Trophoblast cell (in vitro differentiated cells and primary cell): ENCODE results near the gene SMAD4.

Source experiments
- DNase-seq, 2 donors: peaks; one replicate each; pipeline ENCODE4 v3.0.0-alpha.2; 2016
- H2AFZ ChIP-seq: 2 replicates; pipeline ENCODE4 v1.6.1; 2013; ENCODE audit warnings: low read length, moderate library complexity, mild to moderate bottlenecking; ENCODE audit not compliant: insufficient read depth, poor library complexity
- H2AK5ac ChIP-seq: 2 replicates; pipeline ENCODE4 v1.6.1; 2013; ENCODE audit warnings: mild to moderate bottlenecking, low read length
- H2BK120ac ChIP-seq: 2 replicates; pipeline ENCODE4 v1.6.1; 2013; ENCODE audit warnings: low read length, mild to moderate bottlenecking, moderate library complexity; ENCODE audit not compliant: insufficient read depth, poor library complexity
- H2BK12ac ChIP-seq: 2 replicates; pipeline ENCODE4 v1.6.1; 2013; ENCODE audit warnings: mild to moderate bottlenecking, low read length, moderate library complexity
- H2BK5ac ChIP-seq: 2 replicates; pipeline ENCODE4 v1.6.1; 2013; ENCODE audit warnings: low read length, low read depth, moderate library complexity, mild to moderate bottlenecking; ENCODE audit not compliant: poor library complexity
- H3K14ac ChIP-seq: 2 replicates; pipeline ENCODE4 v1.6.1; 2013; ENCODE audit warnings: mild to moderate bottlenecking, low read length
- H3K18ac ChIP-seq: 2 replicates; pipeline ENCODE4 v1.6.1; 2013; ENCODE audit warnings: mild to moderate bottlenecking, low read length
- H3K23ac ChIP-seq: 2 replicates; pipeline ENCODE4 v1.6.1; 2013; ENCODE audit warnings: low read length
- H3K27ac ChIP-seq: 2 replicates; pipeline ENCODE4 v1.5.1; 2013; ENCODE audit warnings: low read depth, mild to moderate bottlenecking, inconsistent platforms, low read length, moderate library complexity
- H3K27me3 ChIP-seq: 2 replicates; pipeline ENCODE4 v1.6.1; 2013; ENCODE audit warnings: inconsistent platforms, mild to moderate bottlenecking, low read length, moderate library complexity; ENCODE audit not compliant: insufficient read depth
- H3K36me3 ChIP-seq, 2 experiments: 1 replicate in 1 of 2; 2 replicates in 1 of 2; pipeline ENCODE4 v1.6.1; 2013; ENCODE audit warnings: low read length in 2 of 2, mild to moderate bottlenecking in 2 of 2, moderate library complexity in 1 of 2; ENCODE audit not compliant: insufficient read depth in 2 of 2, control insufficient read depth in 1 of 2
- H3K4ac ChIP-seq: 2 replicates; pipeline ENCODE4 v1.6.1; 2013; ENCODE audit warnings: low read depth, mild to moderate bottlenecking, low read length, moderate library complexity
- H3K4me1 ChIP-seq, 2 experiments: 1 replicate in 1 of 2; 2 replicates in 1 of 2; pipeline ENCODE4 v1.6.1; 2013; ENCODE audit warnings: low read length in 2 of 2, mild to moderate bottlenecking in 2 of 2, moderate library complexity in 1 of 2; ENCODE audit not compliant: insufficient read depth in 2 of 2, control insufficient read depth in 1 of 2
- H3K4me2 ChIP-seq: 2 replicates; pipeline ENCODE4 v1.6.1; 2013; ENCODE audit warnings: inconsistent platforms, mild to moderate bottlenecking, low read length, moderate library complexity
- H3K4me3 ChIP-seq: 2 replicates; pipeline ENCODE4 v1.5.1; 2013; ENCODE audit warnings: mild to moderate bottlenecking, low read depth, low read length, inconsistent platforms
- H3K79me1 ChIP-seq: one replicate; pipeline ENCODE4 v1.6.1; 2013; ENCODE audit warnings: low read length
- H3K79me2 ChIP-seq: 2 replicates; pipeline ENCODE4 v1.6.1; 2013; ENCODE audit warnings: low read length, mild to moderate bottlenecking; ENCODE audit not compliant: control insufficient read depth, insufficient read depth, poor library complexity
- H3K9ac ChIP-seq: 2 replicates; pipeline ENCODE4 v1.6.1; 2013; ENCODE audit warnings: mild to moderate bottlenecking, low read length
- H3K9me3 ChIP-seq: 2 replicates; pipeline ENCODE4 v1.6.1; 2013; ENCODE audit warnings: low read depth, mild to moderate bottlenecking, control low read depth, inconsistent platforms, low read length; ENCODE audit not compliant: insufficient read depth
- H4K12ac ChIP-seq: 2 replicates; pipeline ENCODE4 v1.6.1; 2013; ENCODE audit warnings: low read depth, mild to moderate bottlenecking, low read length, moderate library complexity
- H4K8ac ChIP-seq: 2 replicates; pipeline ENCODE4 v1.6.1; 2013; ENCODE audit warnings: low read depth, mild to moderate bottlenecking, low read length, moderate library complexity
- H4K91ac ChIP-seq: one replicate; pipeline ENCODE4 v1.6.1; 2013; ENCODE audit warnings: low read depth, mild to moderate bottlenecking, low read length, moderate library complexity
- WGBS: extraction: QIAGEN DNeasy Blood & Tissue Kit; methylation state at CpG from one replicate; pipeline ENCODE4 v1.1.7; 2013; ENCODE audit warnings: missing lambda C conversion rate; ENCODE audit not compliant: insufficient read length, insufficient coverage; ENCODE audit errors: extremely low coverage; 5-methylcytosine and 5-hydroxymethylcytosine counted together

SMAD4 gene

GRCh38 chr18:51133580-51134160, 103.7 kb downstream of the SMAD4 start:
- H2AK5ac ChIP-seq, result no peak overlapping the region
- H4K12ac ChIP-seq, result no peak overlapping the region
- no peak overlapping the region for H4K8ac ChIP-seq
- H3K14ac ChIP-seq, result no peak overlapping the region
- DNase-seq, result no peak
- H3K4me1 ChIP-seq, result peaks cover 3 to 4% of the 10 kb centered on the region in 2 experiments
- no peak overlapping the region for H4K91ac ChIP-seq
- WGBS, result no CpG with 5 or more reads among the region's 12 CpGs
- no peaks in the 10 kb centered on the region for H3K79me2 ChIP-seq
- H3K27me3 ChIP-seq, result no peaks in the 10 kb centered on the region
- no peak overlapping the region for H2BK12ac ChIP-seq
- no peak overlapping the region for H3K4me3 ChIP-seq
- peaks cover 3% of the 10 kb centered on the region for H3K79me1 ChIP-seq
- no peaks in the 10 kb centered on the region for H3K9me3 ChIP-seq
- H3K18ac ChIP-seq, result no peak overlapping the region
- H3K4me2 ChIP-seq, result no peak overlapping the region
- no peak overlapping the region for H2BK5ac ChIP-seq
- H2AFZ ChIP-seq, result no peak overlapping the region
- no peak overlapping the region for H2BK120ac ChIP-seq
- no peak overlapping the region for H3K23ac ChIP-seq
- no peak overlapping the region for H3K27ac ChIP-seq
- H3K4ac ChIP-seq, result no peak overlapping the region
- no peak overlapping the region for H3K9ac ChIP-seq
- no peaks in the 10 kb centered on the region for H3K36me3 ChIP-seq
